K562 (cell line): Measurements from ENCODE around the gene MICALL2.

Experiments used
- CC2D1A ChIP-seq: fragments of 450-650 bp; IDR thresholded peaks from 2 replicates; pipeline ENCODE4 v1.6.1; 2017; ENCODE audit warnings: mild to moderate bottlenecking
- CEBPB ChIP-seq: fragments of 450-650 bp; IDR thresholded peaks from 2 replicates; pipeline ENCODE4 v1.6.1; 2016; ENCODE audit warnings: missing genetic modification characterization, missing compliant biosample characterization
- CTCF ChIP-seq, 3 experiments: IDR thresholded peaks in 2 of 3; conservative IDR thresholded peaks in 1 of 3; 2 replicates each; pipeline ENCODE4 v1.5.1; 2011 to 2012; ENCODE audit warnings: low read length in 3 of 3, mild to moderate bottlenecking in 3 of 3, control low read depth in 2 of 3, improper control_type of control experiment in 1 of 3, inconsistent platforms in 1 of 3, low read depth in 1 of 3, mixed read lengths in 1 of 3, moderate library complexity in 1 of 3; ENCODE audit not compliant: insufficient read depth in 2 of 3
- CXXC5 ChIP-seq: fragments of 250-450 bp; sonication (Bioruptor Pico); IDR thresholded peaks from 2 replicates; pipeline ENCODE4 v1.8.0; 2022; ENCODE audit warnings: inconsistent platforms, mild to moderate bottlenecking, moderate library complexity
- FOXJ3 ChIP-seq: sonication (generic); formaldehyde crosslinking; IDR thresholded peaks from 2 replicates; pipeline ENCODE4 v1.4.0; 2020; ENCODE audit warnings: mild to moderate bottlenecking, missing genetic modification reagents
- FOXO4 ChIP-seq: fragments of 450-650 bp; formaldehyde crosslinking; IDR thresholded peaks from 2 replicates; pipeline ENCODE4 v1.4.0; 2020; ENCODE audit warnings: mild to moderate bottlenecking, moderate library complexity
- KLF13 ChIP-seq: fragments of 450-650 bp; IDR thresholded peaks from 2 replicates; pipeline ENCODE4 v1.6.1; 2016; ENCODE audit warnings: missing genetic modification characterization, low read depth, mild to moderate bottlenecking, missing compliant biosample characterization, moderate library complexity, borderline replicate concordance
- MLX ChIP-seq, 2 experiments: fragments of 450-650 bp in 1 of 2; sonication (generic) in 1 of 2; formaldehyde crosslinking; conservative IDR thresholded peaks; 2 replicates each; pipeline versions ENCODE4 v1.4.0 to v1.8.1; 2020 to 2022; ENCODE audit warnings: mild to moderate bottlenecking in 1 of 2, missing genetic modification reagents in 1 of 2
- POLR2A ChIP-seq: fragments of 450-650 bp; conservative IDR thresholded peaks from 2 replicates; pipeline ENCODE4 v1.6.1; 2016
- SP1 ChIP-seq: sonication (generic); formaldehyde crosslinking; IDR thresholded peaks from 2 replicates; pipeline ENCODE4 v1.8.1; 2022; ENCODE audit warnings: mild to moderate bottlenecking, missing genetic modification reagents
- ZNF121 ChIP-seq: sonication (generic); formaldehyde crosslinking; conservative IDR thresholded peaks from 2 replicates; pipeline ENCODE4 v1.8.0; 2022; ENCODE audit warnings: missing genetic modification reagents
- ZNF134 ChIP-seq: fragments of 250-450 bp; sonication (Bioruptor Pico); conservative IDR thresholded peaks from 2 replicates; pipeline ENCODE4 v1.4.0; 2020
- ZNF197 ChIP-seq: fragments of 200-800 bp; sonication (Bioruptor generic); IDR thresholded peaks from 2 replicates; pipeline ENCODE4 v1.6.1; 2016; ENCODE audit warnings: low read depth, missing genetic modification characterization, missing compliant biosample characterization

- TF ChIP-seq SP1 (CRISPR knock-in tag) (no peak), CTCF (IDR thresholded peaks at IDR 0.05 in 2 of 3, conservative IDR thresholded peaks at IDR 0.05 in 1 of 3; ENCODE audit: insufficient read depth in 2 of 3, low read depth in 1 of 3, low read length in 3 of 3) (0 out of 6 replicates have a peak, but pooled peaks of 1 of the 3 experiments have one; percentile 9), ZNF121 (no peak), MLX (CRISPR knock-in tag; conservative IDR thresholded peaks at IDR 0.05) (no peak), ZNF134 (no peak), CEBPB (tag) (no peak), POLR2A (no peak), KLF13 (tag) (no peak), CXXC5 (CRISPR knock-in tag) (no peak), FOXJ3 (CRISPR knock-in tag) (no peak), CC2D1A (no peak), ZNF197 (CRISPR knock-in tag) (no peak), FOXO4 (CRISPR knock-in tag) (no peak)
Observed at GRCh38 chr7:1441615-1442354, 17.5 kb downstream of the MICALL2 start.
